ENCODE results near the gene RNLS. TPM values are rescaled to one million over a fixed set of nuclear protein-coding genes. Genes with fewer than 3 reads are reported as not detected.

Gene RNLS
- total RNA-seq, 2 donors from 2014 or later: 6.2 to 9.4 TPM

GRCh38 chr10:88482220-88482619 lies 100.9 kb downstream of the RNLS start:
- H3K4me3 ChIP-seq: no peak overlapping the region
- H3K36me3 ChIP-seq: no peaks in the 10 kb centered on the region
- ATAC-seq (ENCODE audit: insufficient number of reproducible peaks, low FRiP score, low read depth): no peak
- no peak overlapping the region for H3K27ac ChIP-seq
- H3K27me3 ChIP-seq (replicated peaks; ENCODE audit: insufficient read depth): no peaks in the 10 kb centered on the region
- no peak for TF ChIP-seq CTCF (IDR thresholded peaks at IDR 0.05)
- no peaks in the 10 kb centered on the region for H3K9me3 ChIP-seq
- no peak for DNase-seq (ENCODE audit: low spot score)
- H3K4me1 ChIP-seq (ENCODE audit: control insufficient read depth in 1 of 2, low read depth in 2 of 2): no peaks in the 10 kb centered on the region

- no peaks in the 10 kb centered on the region for H3K27me3 ChIP-seq (replicated peaks; ENCODE audit: insufficient read depth)
- no peak for ATAC-seq (ENCODE audit: insufficient number of reproducible peaks, low FRiP score, low read depth)
- TF ChIP-seq CTCF (IDR thresholded peaks at IDR 0.05): no peak
Measured at GRCh38 chr10:88478256-88478655, 104.9 kb downstream of the RNLS start.

GRCh38 chr10:88477343-88478085 lies 105.6 kb downstream of the RNLS start:
- ATAC-seq (ENCODE audit: insufficient number of reproducible peaks, low FRiP score, low read depth) (no peak), DNase-seq (ENCODE audit: low spot score) (no peak)
- Histone ChIP-seq H3K4me3 (no peak overlapping the region), H3K9me3 (no peaks in the 10 kb centered on the region), H3K27ac (no peak overlapping the region), H3K4me1 (ENCODE audit: control insufficient read depth in 1 of 2, low read depth in 2 of 2) (peaks cover 15 to 21% of the 10 kb centered on the region in 2 donors), H3K27me3 (replicated peaks; ENCODE audit: insufficient read depth) (no peaks in the 10 kb centered on the region), H3K36me3 (no peaks in the 10 kb centered on the region)
- TF ChIP-seq CTCF (IDR thresholded peaks at IDR 0.05): no peak

More at GRCh38 chr10:88478256-88478655, 104.9 kb downstream of the RNLS start:
- Histone ChIP-seq H3K4me1 (ENCODE audit: control insufficient read depth in 1 of 2, low read depth in 2 of 2) (peaks cover 15 to 21% of the 10 kb centered on the region in 2 donors), H3K4me3 (no peak overlapping the region), H3K9me3 (no peaks in the 10 kb centered on the region), H3K36me3 (no peaks in the 10 kb centered on the region), H3K27ac (no peak overlapping the region)
- DNase-seq (ENCODE audit: low spot score): no peak

- H3K9me3 ChIP-seq: no peaks in the 10 kb centered on the region
- TF ChIP-seq CTCF (IDR thresholded peaks at IDR 0.05): no peak
- peaks cover 15 to 21% of the 10 kb centered on the region in 2 donors for H3K4me1 ChIP-seq (ENCODE audit: control insufficient read depth in 1 of 2, low read depth in 2 of 2)
- peak overlapping the region; percentile 64 to 66 for H3K27ac ChIP-seq
- peak overlapping the region; percentile 45 for H3K4me3 ChIP-seq
- DNase-seq (ENCODE audit: low spot score): no peak
- no peaks in the 10 kb centered on the region for H3K27me3 ChIP-seq (replicated peaks; ENCODE audit: insufficient read depth)
- ATAC-seq (ENCODE audit: insufficient number of reproducible peaks, low FRiP score, low read depth): no peak
- H3K36me3 ChIP-seq: no peaks in the 10 kb centered on the region
Measured at GRCh38 chr10:88474884-88475844, 108.0 kb downstream of the RNLS start.
